GM19239 (cell line): ENCODE results near the gene TSHZ2.

ENCODE experiments used
- DNase-seq: peaks from one replicate; pipeline ENCODE4 v3.0.0; 2011; ENCODE audit warnings: low spot score; ENCODE audit not compliant: insufficient read length
- FAIRE-seq: peaks from 2 replicates; lab custom pipeline; 2011; peaks lifted over from hg19 to GRCh38; lab: Jason Lieb, UNC

The TSHZ2 gene

GRCh38 chr20:53221731-53222130 lies 249.6 kb downstream of the TSHZ2 start:
- no peak for FAIRE-seq
- no peak for DNase-seq

- FAIRE-seq (no peak), DNase-seq (no peak)
Measured at GRCh38 chr20:53222416-53222815, 250.3 kb downstream of the TSHZ2 start.

GRCh38 chr20:53222932-53223331 lies 250.8 kb downstream of the TSHZ2 start:
- FAIRE-seq (no peak), DNase-seq (no peak)

GRCh38 chr20:53223626-53224172 lies 251.5 kb downstream of the TSHZ2 start:
- no peak for FAIRE-seq

GRCh38 chr20:53224851-53225250 lies 252.7 kb downstream of the TSHZ2 start:
- no peak for FAIRE-seq
- no peak for DNase-seq

More at GRCh38 chr20:53223626-53224172, 251.5 kb downstream of the TSHZ2 start:
- no peak for DNase-seq

- FAIRE-seq (no peak), DNase-seq (peak; percentile 4)
Measured at GRCh38 chr20:53226826-53227225, 254.7 kb downstream of the TSHZ2 start.

- FAIRE-seq: no peak
- no peak for DNase-seq
Measured at GRCh38 chr20:53227523-53227922, 255.4 kb downstream of the TSHZ2 start.

- DNase-seq (no peak), FAIRE-seq (no peak)
Measured at GRCh38 chr20:53231061-53231460, 258.9 kb downstream of the TSHZ2 start.

GRCh38 chr20:53237461-53237860 lies 265.3 kb downstream of the TSHZ2 start:
- DNase-seq: no peak
- FAIRE-seq: no peak

GRCh38 chr20:53238121-53238660 lies 266.0 kb downstream of the TSHZ2 start:
- DNase-seq (no peak), FAIRE-seq (no peak)

- DNase-seq: no peak
- FAIRE-seq: no peak
Measured at GRCh38 chr20:53243152-53243551, 271.0 kb downstream of the TSHZ2 start.

GRCh38 chr20:53244711-53245110 lies 272.6 kb downstream of the TSHZ2 start:
- DNase-seq (no peak), FAIRE-seq (no peak)

GRCh38 chr20:53245574-53245973 lies 273.4 kb downstream of the TSHZ2 start:
- FAIRE-seq (no peak), DNase-seq (no peak)

- DNase-seq: no peak
- no peak for FAIRE-seq
Measured at GRCh38 chr20:53247468-53248103, 275.4 kb downstream of the TSHZ2 start.

- DNase-seq (no peak), FAIRE-seq (no peak)
Measured at GRCh38 chr20:53250456-53250855, 278.3 kb downstream of the TSHZ2 start.

GRCh38 chr20:53252002-53252401 lies 279.8 kb downstream of the TSHZ2 start:
- no peak for DNase-seq
- FAIRE-seq: no peak

- no peak for FAIRE-seq
Measured at GRCh38 chr20:53253668-53254067, 281.5 kb downstream of the TSHZ2 start.

GRCh38 chr20:53255102-53255710 lies 283.0 kb downstream of the TSHZ2 start:
- FAIRE-seq: no peak

More at GRCh38 chr20:53253668-53254067, 281.5 kb downstream of the TSHZ2 start:
- DNase-seq: no peak

GRCh38 chr20:53258741-53259140 lies 286.6 kb downstream of the TSHZ2 start:
- DNase-seq (no peak), FAIRE-seq (no peak)

More at GRCh38 chr20:53255102-53255710, 283.0 kb downstream of the TSHZ2 start:
- no peak for DNase-seq

- FAIRE-seq (no peak), DNase-seq (no peak)
Measured at GRCh38 chr20:53260168-53260567, 288.0 kb downstream of the TSHZ2 start.

GRCh38 chr20:53260591-53260990 lies 288.4 kb downstream of the TSHZ2 start:
- FAIRE-seq (no peak), DNase-seq (no peak)
